OCI-LY1 (cell line): ENCODE results near the gene CLTC.

Experiments
- EZH2 ChIP-seq: fragments of 200-600 bp; sonication (generic), shearing (Covaris generic); IDR thresholded peaks from 2 replicates; pipeline ENCODE4 v1.8.0; 2017; ENCODE audit warnings: borderline replicate concordance, mixed run types, mild to moderate bottlenecking, antibody characterized with exemption, low read length, moderate library complexity, mixed read lengths
- TF ChIP-seq, protein P1 (sequence below): fragments of 200-600 bp; sonication (generic), shearing (Covaris generic); IDR thresholded peaks from 2 replicates; pipeline ENCODE4 v1.5.1; 2017; ENCODE audit warnings: mild to moderate bottlenecking, antibody characterized with exemption, low read length, moderate library complexity, mixed read lengths

DNA sequence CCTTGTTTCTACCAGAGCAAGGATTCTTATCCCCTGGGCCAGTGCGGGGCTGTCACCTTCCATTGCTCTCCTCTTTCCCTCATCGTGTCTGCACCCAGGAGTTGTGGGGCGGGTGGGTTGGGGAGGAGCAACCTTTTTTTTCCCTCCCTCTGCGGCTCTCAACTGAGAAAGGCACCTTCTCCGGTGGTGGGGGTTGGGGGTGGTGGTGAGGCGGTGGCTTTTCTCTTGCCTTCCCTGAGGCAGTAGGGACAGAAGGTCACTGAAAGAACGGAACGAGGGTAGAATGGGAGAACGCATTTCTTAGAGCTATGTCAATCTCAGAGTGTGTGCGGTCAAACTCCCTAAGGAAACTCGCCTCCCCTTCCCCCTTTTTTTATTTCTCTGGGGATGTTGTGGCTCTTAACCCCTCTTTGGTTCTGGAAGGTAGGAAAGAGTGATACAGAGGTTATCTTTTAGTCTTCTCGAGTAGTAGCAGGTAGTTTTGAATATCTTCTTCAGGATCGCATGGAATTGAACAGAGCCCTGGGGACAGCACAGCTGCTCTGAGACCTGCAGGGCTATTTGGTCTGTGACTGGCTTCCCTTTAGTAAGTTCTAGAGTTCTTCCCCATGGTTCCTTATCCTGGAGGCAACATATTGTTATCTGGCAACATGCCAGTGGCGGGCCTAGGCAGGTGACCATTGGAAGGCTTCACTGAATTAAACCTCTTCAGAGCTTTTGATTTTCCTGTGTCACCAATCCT lies 994 bp downstream of the CLTC start:
- TF ChIP-seq, protein P1, sequence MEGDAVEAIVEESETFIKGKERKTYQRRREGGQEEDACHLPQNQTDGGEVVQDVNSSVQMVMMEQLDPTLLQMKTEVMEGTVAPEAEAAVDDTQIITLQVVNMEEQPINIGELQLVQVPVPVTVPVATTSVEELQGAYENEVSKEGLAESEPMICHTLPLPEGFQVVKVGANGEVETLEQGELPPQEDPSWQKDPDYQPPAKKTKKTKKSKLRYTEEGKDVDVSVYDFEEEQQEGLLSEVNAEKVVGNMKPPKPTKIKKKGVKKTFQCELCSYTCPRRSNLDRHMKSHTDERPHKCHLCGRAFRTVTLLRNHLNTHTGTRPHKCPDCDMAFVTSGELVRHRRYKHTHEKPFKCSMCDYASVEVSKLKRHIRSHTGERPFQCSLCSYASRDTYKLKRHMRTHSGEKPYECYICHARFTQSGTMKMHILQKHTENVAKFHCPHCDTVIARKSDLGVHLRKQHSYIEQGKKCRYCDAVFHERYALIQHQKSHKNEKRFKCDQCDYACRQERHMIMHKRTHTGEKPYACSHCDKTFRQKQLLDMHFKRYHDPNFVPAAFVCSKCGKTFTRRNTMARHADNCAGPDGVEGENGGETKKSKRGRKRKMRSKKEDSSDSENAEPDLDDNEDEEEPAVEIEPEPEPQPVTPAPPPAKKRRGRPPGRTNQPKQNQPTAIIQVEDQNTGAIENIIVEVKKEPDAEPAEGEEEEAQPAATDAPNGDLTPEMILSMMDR = no peak
- TF ChIP-seq EZH2 = no peak
